ENCODE measurements around the gene ZBTB21.

DNA sequence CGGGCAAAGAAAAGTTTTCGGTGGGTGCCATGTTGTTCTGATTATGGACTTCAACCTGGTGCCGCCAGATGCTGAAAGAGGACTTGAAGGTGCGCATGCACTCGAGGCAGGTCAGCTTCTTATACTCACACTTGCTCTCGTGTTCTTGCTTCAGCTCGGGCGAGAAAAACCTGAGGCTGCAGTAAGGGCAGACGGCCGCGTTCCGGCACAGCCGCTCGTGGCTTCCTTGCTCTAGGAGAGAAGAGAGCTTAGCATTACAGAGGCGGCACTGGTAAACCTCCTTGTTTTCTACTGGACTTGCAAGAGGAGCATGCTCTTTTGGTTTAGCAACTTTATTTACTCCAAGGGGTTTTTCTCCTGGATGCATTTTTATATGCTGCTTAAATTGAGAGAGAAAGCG is 18.5 kb downstream of the ZBTB21 start:
- TF ChIP-seq KDM5A (IDR thresholded peaks at IDR 0.05; ENCODE audit: low read length) (no peak), CBX8 (IDR thresholded peaks at IDR 0.05; ENCODE audit: borderline replicate concordance, low read depth, low read length) (no peak), POLR2AphosphoS5 (IDR thresholded peaks at IDR 0.05; ENCODE audit: low read depth, low read length) (no peak)
- TF ChIP-seq, protein P1, sequence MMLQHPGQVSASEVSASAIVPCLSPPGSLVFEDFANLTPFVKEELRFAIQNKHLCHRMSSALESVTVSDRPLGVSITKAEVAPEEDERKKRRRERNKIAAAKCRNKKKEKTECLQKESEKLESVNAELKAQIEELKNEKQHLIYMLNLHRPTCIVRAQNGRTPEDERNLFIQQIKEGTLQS (IDR thresholded peaks at IDR 0.05; ENCODE audit: insufficient read depth, low read depth, low read length): no peak
